Endothelial cell of umbilical vein (primary cell): ENCODE data around the gene ATP13A4. TPM values are rescaled to one million over a fixed set of nuclear protein-coding genes. Genes with fewer than 3 reads are reported as not detected.

ENCODE experiments used
- BruUV-seq: library from RNA; stranded (reverse); fragments of 400-500 nt; replicated peaks from 2 replicates; lab custom pipeline; 2021; lab: Mats Ljungman, UMichigan
- CTCF ChIA-PET: fragments of 300-600, 350-600 bp; sonication (Branson Sonifier 250); formaldehyde crosslinking; loops from one replicate; lab custom pipeline; 2021; ENCODE audit warnings: antibody characterized with exemption, inconsistent platforms; lab: Charles Lee
- POLR2A ChIA-PET: fragments of 300-600, 350-600 bp; sonication (Branson Sonifier 250); formaldehyde crosslinking; loops from one replicate; lab custom pipeline; 2021; ENCODE audit warnings: antibody characterized with exemption, inconsistent platforms; lab: Charles Lee
- DNase-seq: peaks from one replicate; pipeline ENCODE4 v3.0.0-alpha.2; 2011; ENCODE audit warnings: low read depth, low spot score
- FAIRE-seq: peaks from 2 replicates; lab custom pipeline; 2011; peaks lifted over from hg19 to GRCh38; lab: Jason Lieb, UNC
- H2AFZ ChIP-seq: 2 replicates; pipeline ENCODE4 v1.6.0; 2012; ENCODE audit warnings: low read depth, low read length, control low read depth, inconsistent platforms
- H3K27ac ChIP-seq: 2 replicates; pipeline ENCODE4 v1.5.1; 2011; ENCODE audit warnings: low read depth, mild to moderate bottlenecking, control low read depth, low read length, moderate library complexity; ENCODE audit not compliant: insufficient read depth
- H3K27me3 ChIP-seq, 2 experiments: 2 replicates each; pipeline versions ENCODE4 v1.6.0 to v1.6.1; 2011; ENCODE audit warnings: low read length in 2 of 2, mixed read lengths in 1 of 2; ENCODE audit not compliant: control insufficient read depth in 2 of 2, insufficient read depth in 2 of 2
- H3K36me3 ChIP-seq, 2 experiments: 2 replicates in 1 of 2; 3 replicates in 1 of 2; pipeline ENCODE4 v1.5.1; 2011; ENCODE audit warnings: low read length in 2 of 2, mild to moderate bottlenecking in 1 of 2, moderate library complexity in 1 of 2; ENCODE audit not compliant: control insufficient read depth in 2 of 2, insufficient read depth in 2 of 2; ENCODE audit errors: extremely low read depth in 1 of 2
- H3K4me1 ChIP-seq: 3 replicates; pipeline ENCODE4 v1.5.1; 2011; ENCODE audit warnings: mild to moderate bottlenecking, low read length; ENCODE audit not compliant: control insufficient read depth, insufficient read depth; ENCODE audit errors: extremely low read depth
- H3K4me2 ChIP-seq: 2 replicates; pipeline ENCODE4 v1.6.1; 2011; ENCODE audit warnings: low read length, control low read depth, mixed read lengths; ENCODE audit not compliant: insufficient read depth
- H3K4me3 ChIP-seq, 3 experiments: fragments of 200-600 bp in 1 of 3; sonication (generic), shearing (Covaris generic) in 1 of 3; replicated peaks in 1 of 3; 2 replicates each; pipeline ENCODE4 v1.5.1; 2011 to 2016; ENCODE audit warnings: control low read depth in 3 of 3, low read length in 3 of 3, mild to moderate bottlenecking in 2 of 3, inconsistent platforms in 1 of 3, low read depth in 1 of 3, moderate library complexity in 1 of 3; ENCODE audit not compliant: insufficient read depth in 1 of 3
- H3K79me2 ChIP-seq: 2 replicates; pipeline ENCODE4 v1.6.0; 2012; ENCODE audit warnings: low read length, inconsistent platforms; ENCODE audit not compliant: control insufficient read depth, insufficient read depth
- H3K9ac ChIP-seq: replicated peaks from 2 replicates; pipeline ENCODE3; 2011; ENCODE audit warnings: low read length, control low read depth; ENCODE audit not compliant: insufficient read depth; ENCODE audit errors: extremely low read depth
- H3K9me1 ChIP-seq: replicated peaks from 3 replicates; pipeline ENCODE4 v1.6.0; 2011; ENCODE audit warnings: mild to moderate bottlenecking, low read length; ENCODE audit not compliant: control insufficient read depth, insufficient read depth; ENCODE audit errors: extremely low read depth
- H3K9me3 ChIP-seq: replicated peaks from 2 replicates; pipeline ENCODE4 v1.5.1; 2012; ENCODE audit warnings: low read length, inconsistent platforms; ENCODE audit not compliant: control insufficient read depth, insufficient read depth
- H4K20me1 ChIP-seq: replicated peaks from 2 replicates; pipeline ENCODE3; 2011; ENCODE audit warnings: mild to moderate bottlenecking, low read length; ENCODE audit not compliant: control insufficient read depth, insufficient read depth; ENCODE audit errors: extremely low read depth
- EZH2 ChIP-seq: IDR thresholded peaks from 2 replicates; pipeline ENCODE4 v1.6.1; 2012; ENCODE audit warnings: borderline replicate concordance, low read depth, mild to moderate bottlenecking, moderate library complexity, low read length, inconsistent platforms; ENCODE audit not compliant: severe bottlenecking
- FOS ChIP-seq: IDR thresholded peaks from 2 replicates; pipeline ENCODE4 v1.6.1; 2011; ENCODE audit warnings: mild to moderate bottlenecking, low read length, moderate library complexity, borderline replicate concordance; ENCODE audit not compliant: insufficient read depth
- GATA2 ChIP-seq: IDR thresholded peaks from 2 replicates; pipeline ENCODE4 v1.7.0; 2011; ENCODE audit warnings: low read depth, mild to moderate bottlenecking, moderate library complexity, mixed read lengths, low read length; ENCODE audit not compliant: insufficient read length, insufficient read depth
- JUN ChIP-seq: IDR thresholded peaks from 2 replicates; pipeline ENCODE4 v1.6.1; 2011; ENCODE audit warnings: borderline replicate concordance, low read depth; ENCODE audit not compliant: insufficient read length, insufficient read depth
- MYC ChIP-seq: IDR thresholded peaks from one replicate; pipeline ENCODE4 v1.6.1; 2011; ENCODE audit warnings: mild to moderate bottlenecking, low read depth, low read length
- POLR2A ChIP-seq: IDR thresholded peaks from 2 replicates; pipeline ENCODE4 v1.6.1; 2012; ENCODE audit warnings: low read depth, mild to moderate bottlenecking, control low read depth, low read length
- POLR2AphosphoS5 ChIP-seq: IDR thresholded peaks from 2 replicates; pipeline ENCODE4 v1.6.1; 2012; ENCODE audit warnings: low read depth, mild to moderate bottlenecking, control low read depth, low read length, moderate library complexity; ENCODE audit not compliant: insufficient read depth
- dilution Hi-C: fragments of 300-500 bp; cut with MboI; formaldehyde crosslinking; loops from one replicate; pipeline ENCODE4 v1.15.0; 2019; ENCODE audit warnings: low sequenced_read_pairs; ENCODE audit not compliant: extremely low pct_ligation_motif_present
- intact Hi-C: fragments of 100-400 bp; cut with micrococcal nuclease; formaldehyde crosslinking; loops from one replicate; pipeline ENCODE4 v1.10.0; 2022
- polyA plus RNA-seq, 4 experiments: library from polyadenylated mRNA; depleted of rRNA in 3 of 4; stranded (reverse) in 3 of 4; unstranded in 1 of 4; fragments of >200 nt; gene quantifications; 2 replicates each; pipeline versions ENCODE4 v1.2.1 to v1.2.3, GENCODE V29; 2011 to 2012; ENCODE audit warnings: missing spikeins in 1 of 4
- total RNA-seq: library from RNA; stranded (reverse); gene quantifications from 2 replicates; pipeline ENCODE4 v1.2.3, GENCODE V29; 2021
- TF ChIP-seq, protein P1 (sequence below), 2 donors: IDR thresholded peaks; 1 replicate in 1 of 2; 2 replicates in 1 of 2; pipeline ENCODE4 v1.5.1; 2011; ENCODE audit warnings: low read length in 2 of 2, mild to moderate bottlenecking in 2 of 2, moderate library complexity in 2 of 2, control low read depth in 1 of 2, inconsistent platforms in 1 of 2, low read depth in 1 of 2; ENCODE audit not compliant: insufficient read depth in 1 of 2; ENCODE audit errors: extremely low read depth in 1 of 2
- TF ChIP-seq, protein P2 (sequence below): IDR thresholded peaks from 2 replicates; pipeline ENCODE4 v1.6.1; 2011; ENCODE audit not compliant: insufficient read depth, insufficient read length

The ATP13A4 gene
- total and polyA plus RNA-seq, 2 donors (not counting 3 experiments of a cell fraction or from before 2014, with no cell fraction given) = not detected

DNA sequence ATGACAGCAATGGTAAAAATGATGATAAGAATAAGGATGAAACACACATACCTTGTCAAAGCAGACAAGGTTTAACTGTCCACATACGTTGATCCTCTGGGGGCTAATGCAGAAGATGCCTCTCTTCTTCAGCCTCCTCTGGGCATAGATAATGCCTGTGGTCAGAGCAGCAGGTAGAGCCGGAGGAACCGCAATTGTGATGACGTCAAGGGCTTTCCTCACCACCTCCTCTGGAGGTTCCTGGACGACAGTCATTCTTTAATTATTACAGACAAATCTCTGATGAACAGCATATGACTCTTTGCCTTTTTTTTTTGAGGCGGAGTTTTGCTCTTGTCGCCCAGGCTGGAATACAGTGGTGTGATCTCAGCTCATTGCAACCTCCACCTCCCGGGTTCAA lies 89.8 kb downstream of the ATP13A4 start:
- FAIRE-seq = no peak
- H3K9me1 ChIP-seq = no peaks in the 10 kb centered on the region
- TF ChIP-seq, protein P1, sequence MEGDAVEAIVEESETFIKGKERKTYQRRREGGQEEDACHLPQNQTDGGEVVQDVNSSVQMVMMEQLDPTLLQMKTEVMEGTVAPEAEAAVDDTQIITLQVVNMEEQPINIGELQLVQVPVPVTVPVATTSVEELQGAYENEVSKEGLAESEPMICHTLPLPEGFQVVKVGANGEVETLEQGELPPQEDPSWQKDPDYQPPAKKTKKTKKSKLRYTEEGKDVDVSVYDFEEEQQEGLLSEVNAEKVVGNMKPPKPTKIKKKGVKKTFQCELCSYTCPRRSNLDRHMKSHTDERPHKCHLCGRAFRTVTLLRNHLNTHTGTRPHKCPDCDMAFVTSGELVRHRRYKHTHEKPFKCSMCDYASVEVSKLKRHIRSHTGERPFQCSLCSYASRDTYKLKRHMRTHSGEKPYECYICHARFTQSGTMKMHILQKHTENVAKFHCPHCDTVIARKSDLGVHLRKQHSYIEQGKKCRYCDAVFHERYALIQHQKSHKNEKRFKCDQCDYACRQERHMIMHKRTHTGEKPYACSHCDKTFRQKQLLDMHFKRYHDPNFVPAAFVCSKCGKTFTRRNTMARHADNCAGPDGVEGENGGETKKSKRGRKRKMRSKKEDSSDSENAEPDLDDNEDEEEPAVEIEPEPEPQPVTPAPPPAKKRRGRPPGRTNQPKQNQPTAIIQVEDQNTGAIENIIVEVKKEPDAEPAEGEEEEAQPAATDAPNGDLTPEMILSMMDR (IDR thresholded peaks at IDR 0.05; ENCODE audit: extremely low read depth in 1 of 2, insufficient read depth in 1 of 2, low read depth in 1 of 2, low read length in 2 of 2) = no peak
- TF ChIP-seq, protein P2, sequence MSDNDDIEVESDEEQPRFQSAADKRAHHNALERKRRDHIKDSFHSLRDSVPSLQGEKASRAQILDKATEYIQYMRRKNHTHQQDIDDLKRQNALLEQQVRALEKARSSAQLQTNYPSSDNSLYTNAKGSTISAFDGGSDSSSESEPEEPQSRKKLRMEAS = no peak
- TF ChIP-seq GATA2 (no peak), POLR2AphosphoS5 (no peak), POLR2A (no peak), FOS (no peak), MYC (no peak), EZH2 (no peak), JUN (no peak)
- H3K4me1 ChIP-seq = peaks cover 16% of the 10 kb centered on the region
- dilution Hi-C loops = no loop called here
- no peak overlapping the region for H3K4me2 ChIP-seq
- DNase-seq = no peak
- H2AFZ ChIP-seq = no peak overlapping the region
- H3K4me3 ChIP-seq = no peak overlapping the region
- no peak overlapping the region for H3K9ac ChIP-seq
- no peak overlapping the region for H3K27ac ChIP-seq
- no peaks in the 10 kb centered on the region for H3K9me3 ChIP-seq
- BruUV-seq = no TSS peak
- H4K20me1 ChIP-seq = no peaks in the 10 kb centered on the region
- no peaks in the 10 kb centered on the region for H3K36me3 ChIP-seq
- POLR2A ChIA-PET = no interaction called here
- CTCF ChIA-PET = no interaction called here
- no peaks in the 10 kb centered on the region for H3K79me2 ChIP-seq
- intact Hi-C loops = loop anchor here (5.0 kb wide), 1 partner anchor 223 kb away; the partner anchor contains the start of gene PLAAT1
- H3K27me3 ChIP-seq = no peaks in the 10 kb centered on the region
